SK-N-SH treated with all-trans-retinoic acid at 6 μM for 48 hours (cell line): ENCODE data around the gene MLH1.
"Not testable (repeated sequence)": the region's sequence is repeated elsewhere in the genome, so short reads cannot be mapped to it uniquely, and the experiment has no call there.

Source experiments
- ARNTL ChIP-seq: fragments of 450-650 bp; formaldehyde crosslinking; IDR thresholded peaks from 2 replicates; pipeline ENCODE4 v1.5.0; 2020; ENCODE audit warnings: low read depth, mild to moderate bottlenecking, moderate library complexity, borderline replicate concordance
- CREB5 ChIP-seq: fragments of 250-450 bp; sonication (Bioruptor Pico); IDR thresholded peaks from 2 replicates; pipeline ENCODE4 v1.5.1; 2020; ENCODE audit warnings: low read depth, mild to moderate bottlenecking, moderate library complexity
- GLIS3 ChIP-seq: fragments of 250-450 bp; sonication (Bioruptor Pico); IDR thresholded peaks from 2 replicates; pipeline ENCODE4 v1.5.0; 2020; ENCODE audit warnings: mild to moderate bottlenecking, moderate library complexity
- OSR1 ChIP-seq: fragments of 250-450 bp; sonication (Bioruptor Pico); IDR thresholded peaks from 2 replicates; pipeline ENCODE4 v1.8.0; 2022; ENCODE audit warnings: moderate library complexity, mild to moderate bottlenecking, inconsistent platforms
- RARB ChIP-seq: fragments of 250-450 bp; sonication (Bioruptor Pico); IDR thresholded peaks from 2 replicates; pipeline ENCODE4 v1.8.0; 2021; ENCODE audit warnings: mild to moderate bottlenecking, moderate library complexity
- TOX ChIP-seq: fragments of 250-450 bp; sonication (Bioruptor Pico); IDR thresholded peaks from 2 replicates; pipeline ENCODE4 v1.8.0; 2021; ENCODE audit warnings: mild to moderate bottlenecking, moderate library complexity, borderline replicate concordance
- TSHZ2 ChIP-seq: fragments of 250-450 bp; sonication (Bioruptor Pico); IDR thresholded peaks from 2 replicates; pipeline ENCODE4 v1.5.0; 2020; ENCODE audit warnings: mild to moderate bottlenecking, moderate library complexity
- ZFP30 ChIP-seq: fragments of 450-650 bp; formaldehyde crosslinking; IDR thresholded peaks from 2 replicates; pipeline ENCODE4 v1.5.0; 2022; ENCODE audit warnings: mild to moderate bottlenecking, moderate library complexity
- ZNF70 ChIP-seq: fragments of 450-650 bp; formaldehyde crosslinking; IDR thresholded peaks from 2 replicates; pipeline ENCODE4 v1.5.0; 2020; ENCODE audit warnings: mild to moderate bottlenecking, moderate library complexity
- ZNF8 ChIP-seq: fragments of 450-650 bp; formaldehyde crosslinking; IDR thresholded peaks from 2 replicates; pipeline ENCODE4 v1.5.0; 2020; ENCODE audit warnings: mild to moderate bottlenecking, moderate library complexity

GRCh38 chr3:36963008-36963407, 30.3 kb upstream of the MLH1 start:
- TF ChIP-seq GLIS3; TSHZ2; ARNTL (CRISPR knock-in tag); RARB (CRISPR knock-in tag); TOX (CRISPR knock-in tag); ZNF8; OSR1 (CRISPR knock-in tag); ZFP30 (CRISPR knock-in tag); ZNF70 (CRISPR knock-in tag); CREB5: not testable (repeated sequence)
